ENCODE measurements around the gene SH3BP5.
"Not testable (repeated sequence)": the region's sequence is repeated elsewhere in the genome, so short reads cannot be mapped to it uniquely, and the experiment has no call there.

Gene SH3BP5

GRCh38 chr3:15332405-15333098, at the start of gene SH3BP5:
SH3BP5 (minus strand) TSS chr3:15332586; CDS start chr3:15332408, 178 bp downstream.
- peak; percentile 55 to 56 for DNase-seq (ENCODE audit: low read depth in 2 of 2)

GRCh38 chr3:15380980-15381890, 48.8 kb upstream of the SH3BP5 start:
- no peak for DNase-seq (ENCODE audit: low read depth in 2 of 2)

- peak; percentile 85 to 89 for DNase-seq (ENCODE audit: low read depth in 2 of 2)
Observed at GRCh38 chr3:15377961-15378791, 45.8 kb upstream of the SH3BP5 start.

GRCh38 chr3:15375461-15376000, 43.1 kb upstream of the SH3BP5 start:
- no peak for DNase-seq (ENCODE audit: low read depth in 2 of 2)

- no peak for DNase-seq (ENCODE audit: low read depth in 2 of 2)
Observed at GRCh38 chr3:15372918-15373317, 40.5 kb upstream of the SH3BP5 start.

- no peak for DNase-seq (ENCODE audit: low read depth in 2 of 2)
Observed at GRCh38 chr3:15368561-15369135, 36.3 kb upstream of the SH3BP5 start.

GRCh38 chr3:15367059-15367458, 34.7 kb upstream of the SH3BP5 start:
- no peak for DNase-seq (ENCODE audit: low read depth in 2 of 2)

- not testable (repeated sequence) for DNase-seq (ENCODE audit: low read depth in 2 of 2)
Observed at GRCh38 chr3:15364078-15364477, 31.7 kb upstream of the SH3BP5 start.

GRCh38 chr3:15361494-15362214, 29.3 kb upstream of the SH3BP5 start:
- peak; percentile 35 to 55 for DNase-seq (ENCODE audit: low read depth in 2 of 2)

GRCh38 chr3:15360788-15361493, 28.6 kb upstream of the SH3BP5 start:
- DNase-seq (ENCODE audit: low read depth in 2 of 2): no peak

- no peak for DNase-seq (ENCODE audit: low read depth in 2 of 2)
Observed at GRCh38 chr3:15359677-15360397, 27.5 kb upstream of the SH3BP5 start.

- DNase-seq (ENCODE audit: low read depth in 2 of 2): not testable (repeated sequence)
Observed at GRCh38 chr3:15356651-15357061, 24.3 kb upstream of the SH3BP5 start.

- DNase-seq (ENCODE audit: low read depth in 2 of 2): no peak
Observed at GRCh38 chr3:15356176-15356575, 23.8 kb upstream of the SH3BP5 start.

- no peak for DNase-seq (ENCODE audit: low read depth in 2 of 2)
Observed at GRCh38 chr3:15355086-15355485, 22.7 kb upstream of the SH3BP5 start.

GRCh38 chr3:15354485-15354884, 22.1 kb upstream of the SH3BP5 start:
- DNase-seq (ENCODE audit: low read depth in 2 of 2): no peak

- DNase-seq (ENCODE audit: low read depth in 2 of 2): no peak
Observed at GRCh38 chr3:15350141-15350540, 17.8 kb upstream of the SH3BP5 start.

- DNase-seq (ENCODE audit: low read depth in 2 of 2): not testable (repeated sequence)
Observed at GRCh38 chr3:15349438-15349837, 17.1 kb upstream of the SH3BP5 start.

- no peak for DNase-seq (ENCODE audit: low read depth in 2 of 2)
Observed at GRCh38 chr3:15348246-15348645, 15.9 kb upstream of the SH3BP5 start.

- no peak for DNase-seq (ENCODE audit: low read depth in 2 of 2)
Observed at GRCh38 chr3:15347737-15348110, 15.3 kb upstream of the SH3BP5 start.

Measured in stimulated activated CD8-positive, alpha-beta memory T cell treated with anti-CD3 and anti-CD28 coated beads, Interleukin-15, amount 100 ng/mL, for 48 hours (primary cell).